Left kidney (tissue), 1 donor: ENCODE data around the gene CYBC1. TPM values are rescaled to one million over a fixed set of nuclear protein-coding genes. Genes with fewer than 3 reads are reported as not detected.

ENCODE experiments used
- polyA plus RNA-seq: library from polyadenylated mRNA; unstranded; fragments of 120-200 nt; gene quantifications from one replicate; pipeline ENCODE4 v1.2.1, GENCODE V29; 2013; ENCODE audit not compliant: insufficient read length

The CYBC1 gene
- polyA plus RNA-seq, 1 donor, result 43.3 TPM

Other genes starting within 250 kb of the CYBC1 start
- 73.9 TPM for gene CCDC57, start 237.9 kb downstream of the CYBC1 start, polyA plus RNA-seq
- gene SLC16A3, start 221.7 kb downstream of the CYBC1 start, polyA plus RNA-seq, result 5.6 TPM
- gene CSNK1D, start 177.1 kb downstream of the CYBC1 start, polyA plus RNA-seq, result 125 TPM
- gene CD7, start 133.1 kb downstream of the CYBC1 start, polyA plus RNA-seq, result 0.18 TPM
- gene SECTM1, start 117.0 kb downstream of the CYBC1 start, polyA plus RNA-seq, result 1.3 TPM
- not detected for gene TEX19, start 91.5 kb downstream of the CYBC1 start, polyA plus RNA-seq
- 0.40 TPM for gene UTS2R, start 79.0 kb downstream of the CYBC1 start, polyA plus RNA-seq
- 29.3 TPM for gene HEXD, start 32.4 kb downstream of the CYBC1 start, polyA plus RNA-seq
- 23.2 TPM for gene OGFOD3, start 32.2 kb downstream of the CYBC1 start, polyA plus RNA-seq
- 98.1 TPM for gene NARF, start 8.0 kb upstream of the CYBC1 start, polyA plus RNA-seq
- gene FOXK2, start 69.0 kb upstream of the CYBC1 start, polyA plus RNA-seq, result 38.3 TPM
- gene WDR45B, start 197.7 kb upstream of the CYBC1 start, polyA plus RNA-seq, result 106 TPM
- 16.3 TPM for gene RAB40B, start 247.9 kb upstream of the CYBC1 start, polyA plus RNA-seq